GM18505 (cell line): ENCODE measurements around the gene ANKRD44.

Experiments used
- ATAC-seq: cut with Tn5 transposase; IDR thresholded peaks from one replicate; pipeline ENCODE4 v1.9.1; 2021; ENCODE audit not compliant: unreplicated experiment
- POLR2A ChIP-seq: IDR thresholded peaks from 4 replicates; pipeline ENCODE4 v1.6.1; 2011; ENCODE audit warnings: borderline replicate concordance; ENCODE audit not compliant: insufficient read depth, insufficient read length; ENCODE audit errors: extremely low read depth

ANKRD44 gene

GRCh38 chr2:196989496-196989895, 321.1 kb downstream of the ANKRD44 start:
- ATAC-seq: no peak
- TF ChIP-seq POLR2A: no peak

GRCh38 chr2:196988639-196989038, 321.9 kb downstream of the ANKRD44 start:
- TF ChIP-seq POLR2A: no peak
- ATAC-seq: no peak

DNA sequence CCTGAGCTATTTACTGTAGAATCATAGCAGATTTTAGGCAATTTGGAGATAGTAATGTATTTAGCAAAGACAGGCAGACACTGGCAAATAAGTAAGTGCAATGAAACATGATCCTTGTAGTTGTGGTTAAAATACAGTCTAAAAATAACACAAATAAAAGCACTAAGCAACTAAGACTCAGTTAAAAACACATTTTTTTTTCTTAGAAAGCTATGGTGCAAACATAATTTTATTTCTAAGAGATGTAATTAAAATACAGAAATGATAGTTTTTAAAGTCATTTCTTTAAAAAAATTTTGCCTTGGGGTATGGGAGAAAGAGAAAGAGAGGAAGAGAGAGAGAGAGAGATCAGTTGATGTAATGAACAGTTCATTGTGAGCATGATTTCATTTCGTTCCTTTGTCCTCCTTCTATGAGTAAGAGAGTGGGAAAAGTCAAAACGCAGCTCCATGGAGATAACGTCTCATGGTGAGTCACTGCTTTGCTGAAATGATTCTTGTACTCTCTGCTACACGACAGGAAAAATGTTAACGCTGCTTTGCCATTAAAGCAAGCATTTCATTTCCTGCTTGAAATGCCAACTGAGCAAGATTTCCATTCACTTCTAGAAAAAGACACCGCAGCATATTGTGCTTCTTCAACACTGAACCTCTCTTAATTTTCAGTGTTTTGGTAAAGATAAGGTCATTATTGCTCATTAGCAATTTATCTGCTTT, 322.8 kb downstream of the ANKRD44 start:
- no peak for ATAC-seq
- TF ChIP-seq POLR2A: no peak

GRCh38 chr2:196987298-196987648, 323.3 kb downstream of the ANKRD44 start:
- TF ChIP-seq POLR2A: no peak
- no peak for ATAC-seq

DNA sequence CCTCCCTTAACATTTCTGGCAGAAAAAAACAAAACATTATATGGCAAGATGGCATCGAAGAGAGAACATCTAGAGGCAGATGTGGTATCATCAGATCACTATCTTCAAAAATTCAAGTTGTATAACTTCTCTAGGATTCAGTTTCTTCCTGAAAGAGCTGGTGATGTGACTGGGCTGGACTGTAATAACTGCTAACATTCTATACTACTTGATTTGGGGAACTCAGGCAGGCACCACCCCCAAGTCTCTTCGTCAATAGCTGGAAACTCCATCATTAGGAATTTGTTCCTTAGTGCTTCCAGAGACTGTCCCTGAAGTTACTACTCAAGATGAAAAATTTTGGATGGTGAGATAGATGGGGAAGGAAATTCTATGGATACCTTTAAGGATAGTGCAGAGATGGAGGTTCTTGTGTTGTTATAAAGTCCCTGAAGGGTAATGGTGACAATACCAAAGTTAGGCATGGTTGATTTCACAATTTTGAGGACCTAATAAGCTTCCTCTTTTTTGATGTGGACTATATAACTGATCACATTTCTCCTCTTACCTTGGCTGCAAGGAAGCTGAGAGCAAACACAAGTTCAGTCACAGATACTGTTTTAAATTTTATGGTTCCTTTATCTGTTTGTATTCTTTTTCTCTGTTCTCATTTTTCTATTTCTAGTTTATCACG, 324.9 kb downstream of the ANKRD44 start:
- ATAC-seq: no peak
- no peak for TF ChIP-seq POLR2A

DNA sequence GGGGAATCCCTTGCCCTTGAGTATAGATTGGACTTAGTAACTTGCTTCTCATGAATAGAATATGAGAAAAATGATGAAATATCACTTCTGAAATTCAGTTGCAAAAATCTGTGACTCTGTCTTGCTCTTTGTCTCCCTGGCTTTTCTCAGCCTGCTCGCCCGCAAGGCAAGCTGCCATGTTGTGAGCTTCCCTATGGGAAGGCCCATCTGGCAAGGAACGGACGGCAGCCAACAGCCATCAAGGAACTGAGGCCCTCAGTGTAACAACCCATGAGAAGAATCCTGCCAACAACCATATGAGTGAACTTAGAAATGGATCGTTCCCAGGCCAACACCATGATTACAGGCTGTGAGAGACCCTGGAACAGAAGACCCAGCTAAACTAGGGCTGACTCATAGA, 325.7 kb downstream of the ANKRD44 start:
- TF ChIP-seq POLR2A: no peak
- ATAC-seq: no peak

GRCh38 chr2:196983934-196984333, 326.6 kb downstream of the ANKRD44 start:
- no peak for ATAC-seq
- no peak for TF ChIP-seq POLR2A

- no peak for TF ChIP-seq POLR2A
- no peak for ATAC-seq
Observed at GRCh38 chr2:196980473-196980872, 330.1 kb downstream of the ANKRD44 start.

DNA sequence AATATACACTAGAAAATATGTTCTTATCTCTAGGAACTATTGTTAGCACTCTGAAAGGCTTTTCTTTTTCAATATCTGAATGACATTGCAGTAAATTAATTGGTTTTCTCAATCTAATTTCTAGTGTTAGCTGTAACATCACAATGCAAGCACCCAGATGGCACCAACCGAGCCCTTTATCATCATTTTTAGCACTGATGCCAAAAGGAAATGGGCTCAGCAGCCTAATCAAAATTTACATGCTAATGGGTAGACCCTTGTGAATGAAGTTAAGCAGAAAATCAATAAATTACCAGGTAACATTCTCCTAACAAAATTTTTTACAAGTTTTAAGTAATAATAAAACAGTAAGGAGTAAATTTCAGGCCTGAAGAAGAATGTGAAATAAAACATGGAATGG, 330.6 kb downstream of the ANKRD44 start:
- TF ChIP-seq POLR2A: no peak
- ATAC-seq: no peak

- no peak for TF ChIP-seq POLR2A
- no peak for ATAC-seq
Observed at GRCh38 chr2:196977507-196977906, 333.1 kb downstream of the ANKRD44 start.

GRCh38 chr2:196974970-196975369, 335.6 kb downstream of the ANKRD44 start:
- ATAC-seq: no peak
- no peak for TF ChIP-seq POLR2A

DNA sequence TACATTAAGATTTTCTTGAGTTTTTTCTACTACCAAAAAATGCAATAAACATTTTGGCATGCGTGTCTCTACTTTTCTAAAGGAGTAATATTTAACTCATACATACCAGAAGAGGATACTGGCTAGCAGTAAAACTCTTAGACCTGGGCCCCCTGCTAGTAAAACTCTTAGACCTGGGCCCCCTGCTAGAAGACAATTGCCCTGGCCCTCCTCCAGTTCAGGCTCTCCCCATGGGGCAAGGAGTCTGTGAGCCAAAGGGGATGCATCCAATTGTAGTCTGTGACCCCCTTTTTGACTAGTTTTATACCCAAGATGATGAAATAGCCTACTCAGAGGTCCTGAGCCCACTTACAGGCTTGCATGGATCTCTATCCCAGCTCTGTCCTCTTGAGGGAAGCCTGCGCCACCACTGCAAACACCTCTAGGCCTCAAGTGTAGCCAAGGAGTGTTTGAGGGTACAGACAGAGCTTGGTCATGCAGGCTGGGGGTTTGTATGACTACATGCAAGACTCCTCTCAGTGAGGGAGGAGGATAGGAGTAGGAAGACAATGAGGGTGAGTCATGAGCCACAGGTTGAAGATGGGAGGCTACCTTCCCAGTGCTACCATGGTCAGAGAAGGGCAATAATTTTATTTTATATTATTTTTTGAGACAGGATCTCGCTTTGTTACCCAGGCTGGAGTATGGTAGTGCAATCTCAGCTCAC, 338.9 kb downstream of the ANKRD44 start:
- no peak for TF ChIP-seq POLR2A
- ATAC-seq: no peak

GRCh38 chr2:196970099-196970498, 340.5 kb downstream of the ANKRD44 start:
- ATAC-seq: no peak
- no peak for TF ChIP-seq POLR2A

DNA sequence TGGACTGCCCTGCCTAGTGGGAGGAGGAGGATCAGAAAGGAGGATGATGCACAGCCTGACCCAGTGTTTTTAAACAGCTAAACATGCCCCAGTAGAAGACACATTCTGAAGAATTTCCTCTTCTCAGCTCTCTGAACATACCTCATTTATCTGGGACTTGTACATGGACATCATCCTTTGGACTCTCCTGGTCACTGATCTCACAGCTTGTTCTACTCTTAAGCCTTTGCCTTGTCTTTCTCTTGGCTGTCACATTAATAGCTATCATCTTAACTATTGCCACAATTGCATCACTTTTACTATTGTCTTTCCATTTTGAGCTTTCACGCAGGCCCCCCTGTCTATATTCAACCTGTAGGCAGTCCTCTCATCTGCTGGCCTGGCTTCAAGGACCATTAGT, 342.1 kb downstream of the ANKRD44 start:
- no peak for ATAC-seq
- no peak for TF ChIP-seq POLR2A

DNA sequence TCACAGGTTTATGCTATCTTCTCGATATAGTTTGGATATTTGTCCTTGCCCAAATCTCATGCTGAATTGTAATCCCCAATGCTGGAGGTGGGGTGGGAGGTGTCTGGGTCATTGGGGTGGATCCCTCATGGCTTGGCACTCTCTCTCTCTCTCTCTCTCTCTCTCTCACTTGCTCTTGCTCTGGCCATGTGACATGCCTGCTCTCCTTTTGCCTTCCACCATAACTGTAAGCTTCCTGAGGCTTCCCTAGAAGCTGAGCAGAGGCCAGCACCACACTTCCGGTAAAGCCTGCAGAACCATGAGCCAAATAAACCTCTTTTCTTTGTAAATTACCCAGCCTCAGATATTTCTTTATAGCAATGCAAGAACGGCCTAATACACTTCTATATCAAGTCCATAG, 342.8 kb downstream of the ANKRD44 start:
- no peak for ATAC-seq
- TF ChIP-seq POLR2A: no peak

GRCh38 chr2:196967116-196967515, 343.5 kb downstream of the ANKRD44 start:
- ATAC-seq: no peak

More at GRCh38 chr2:196967116-196967515, 343.5 kb downstream of the ANKRD44 start:
- TF ChIP-seq POLR2A: no peak
